DOHH2 (cell line): ENCODE data around the gene WWOX.

Experiments used
- H3F3A ChIP-seq: fragments of 200-600 bp; sonication (generic), shearing (Covaris generic); 2 replicates; pipeline ENCODE4 v1.6.0; 2016; ENCODE audit warnings: antibody characterized with exemption, mild to moderate bottlenecking; ENCODE audit not compliant: control insufficient read depth, insufficient read depth
- H3K27ac ChIP-seq: fragments of 200-600 bp; sonication (generic); 2 replicates; pipeline ENCODE4 v1.5.1; 2014; ENCODE audit warnings: low read depth, mild to moderate bottlenecking, low read length, moderate library complexity
- H3K27me3 ChIP-seq: fragments of 200-600 bp; sonication (generic); 2 replicates; pipeline ENCODE4 v1.6.1; 2014; ENCODE audit warnings: mild to moderate bottlenecking, low read length, mixed read lengths; ENCODE audit not compliant: control insufficient read depth
- H3K36me3 ChIP-seq: fragments of 200-600 bp; sonication (generic); 2 replicates; pipeline ENCODE4 v1.6.1; 2014; ENCODE audit warnings: mild to moderate bottlenecking, low read length, moderate library complexity, mixed read lengths; ENCODE audit not compliant: control insufficient read depth
- H3K4me1 ChIP-seq: fragments of 200-600 bp; sonication (generic); 2 replicates; pipeline ENCODE4 v1.6.1; 2014; ENCODE audit warnings: mild to moderate bottlenecking, low read length, mixed read lengths; ENCODE audit not compliant: control insufficient read depth
- H3K4me2 ChIP-seq: fragments of 200-600 bp; sonication (generic); 2 replicates; pipeline ENCODE4 v1.6.0; 2014; ENCODE audit warnings: mild to moderate bottlenecking, low read length, moderate library complexity
- H3K4me3 ChIP-seq: fragments of 200-600 bp; sonication (generic); 2 replicates; pipeline ENCODE4 v1.5.1; 2014; ENCODE audit warnings: mild to moderate bottlenecking, low read length, mixed read lengths
- H3K79me2 ChIP-seq: fragments of 200-600 bp; sonication (generic); 2 replicates; pipeline ENCODE4 v1.6.1; 2014; ENCODE audit warnings: mild to moderate bottlenecking, low read length, mixed read lengths; ENCODE audit not compliant: control insufficient read depth
- H3K9me2 ChIP-seq: fragments of 200-600 bp; sonication (generic); replicated peaks from 2 replicates; pipeline ENCODE4 v1.6.1; 2014; ENCODE audit warnings: mild to moderate bottlenecking, low read length, mixed read lengths; ENCODE audit not compliant: control insufficient read depth
- H3K9me3 ChIP-seq: fragments of 200-600 bp; sonication (generic); 2 replicates; pipeline ENCODE4 v1.6.1; 2014; ENCODE audit warnings: antibody characterized with exemption, low read length, mixed read lengths; ENCODE audit not compliant: control insufficient read depth, insufficient read depth
- H4K20me1 ChIP-seq: fragments of 200-600 bp; sonication (generic); 2 replicates; pipeline ENCODE4 v1.6.0; 2014; ENCODE audit warnings: low read depth, mild to moderate bottlenecking, antibody characterized with exemption, low read length, moderate library complexity; ENCODE audit not compliant: control insufficient read depth, insufficient read depth
- EZH2phosphoT487 ChIP-seq: fragments of 200-600 bp; sonication (generic); IDR thresholded peaks from 2 replicates; pipeline ENCODE4 v1.6.1; 2017; ENCODE audit warnings: borderline replicate concordance, mild to moderate bottlenecking, antibody characterized with exemption, low read length, moderate library complexity, mixed read lengths
- TF ChIP-seq, protein P1 (sequence below): fragments of 200-600 bp; sonication (generic); IDR thresholded peaks from one replicate; pipeline ENCODE4 v1.5.1; 2014; ENCODE audit warnings: antibody characterized with exemption, mild to moderate bottlenecking, low read depth, low read length; ENCODE audit not compliant: poor library complexity, severe bottlenecking

WWOX gene

GRCh38 chr16:79170555-79171246 lies 1071.2 kb downstream of the WWOX start:
- Histone ChIP-seq H3K27me3 (peaks cover under 1% of the 10 kb centered on the region; the same call in 1 of the 2 replicates), H4K20me1 (no peaks in the 10 kb centered on the region), H3K27ac (no peak overlapping the region), H3K4me1 (no peaks in the 10 kb centered on the region), H3K9me3 (no peaks in the 10 kb centered on the region; the same call in 1 of the 2 replicates), H3K79me2 (no peaks in the 10 kb centered on the region), H3F3A (no peaks in the 10 kb centered on the region), H3K9me2 (no peaks in the 10 kb centered on the region), H3K4me2 (no peak overlapping the region), H3K4me3 (no peak overlapping the region), H3K36me3 (no peaks in the 10 kb centered on the region)
- TF ChIP-seq, protein P1, sequence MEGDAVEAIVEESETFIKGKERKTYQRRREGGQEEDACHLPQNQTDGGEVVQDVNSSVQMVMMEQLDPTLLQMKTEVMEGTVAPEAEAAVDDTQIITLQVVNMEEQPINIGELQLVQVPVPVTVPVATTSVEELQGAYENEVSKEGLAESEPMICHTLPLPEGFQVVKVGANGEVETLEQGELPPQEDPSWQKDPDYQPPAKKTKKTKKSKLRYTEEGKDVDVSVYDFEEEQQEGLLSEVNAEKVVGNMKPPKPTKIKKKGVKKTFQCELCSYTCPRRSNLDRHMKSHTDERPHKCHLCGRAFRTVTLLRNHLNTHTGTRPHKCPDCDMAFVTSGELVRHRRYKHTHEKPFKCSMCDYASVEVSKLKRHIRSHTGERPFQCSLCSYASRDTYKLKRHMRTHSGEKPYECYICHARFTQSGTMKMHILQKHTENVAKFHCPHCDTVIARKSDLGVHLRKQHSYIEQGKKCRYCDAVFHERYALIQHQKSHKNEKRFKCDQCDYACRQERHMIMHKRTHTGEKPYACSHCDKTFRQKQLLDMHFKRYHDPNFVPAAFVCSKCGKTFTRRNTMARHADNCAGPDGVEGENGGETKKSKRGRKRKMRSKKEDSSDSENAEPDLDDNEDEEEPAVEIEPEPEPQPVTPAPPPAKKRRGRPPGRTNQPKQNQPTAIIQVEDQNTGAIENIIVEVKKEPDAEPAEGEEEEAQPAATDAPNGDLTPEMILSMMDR, result no peak
- no peak for TF ChIP-seq EZH2phosphoT487

DNA sequence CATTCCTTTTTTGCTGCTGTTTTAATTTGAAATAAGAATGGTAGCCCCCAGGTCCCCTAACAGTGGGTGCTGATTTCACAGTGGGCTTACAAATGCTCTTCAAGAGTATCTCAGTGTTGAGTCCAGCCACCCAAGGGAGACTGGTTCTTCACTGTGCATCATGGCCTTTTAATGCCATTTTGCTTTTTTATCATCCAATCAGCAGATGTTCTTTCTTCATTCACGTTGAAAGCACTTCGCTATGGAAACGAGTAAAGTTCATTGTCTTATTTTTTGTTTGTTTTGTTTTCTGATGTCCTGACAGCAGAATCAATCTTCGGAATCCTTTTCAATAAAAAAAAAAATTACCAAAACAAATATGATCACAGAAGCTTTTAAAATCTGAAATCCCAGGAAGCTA lies 1072.0 kb downstream of the WWOX start:
- no peaks in the 10 kb centered on the region for H3K36me3 ChIP-seq
- H3K27me3 ChIP-seq, result peaks cover 6% of the 10 kb centered on the region; the same call in 1 of the 2 replicates
- TF ChIP-seq EZH2phosphoT487, result no peak
- TF ChIP-seq, protein P1, result no peak
- no peak overlapping the region for H3K4me3 ChIP-seq
- H3K9me3 ChIP-seq, result no peaks in the 10 kb centered on the region; the same call in 1 of the 2 replicates
- H3K9me2 ChIP-seq, result no peaks in the 10 kb centered on the region
- no peaks in the 10 kb centered on the region for H3K79me2 ChIP-seq
- no peaks in the 10 kb centered on the region for H3F3A ChIP-seq
- H4K20me1 ChIP-seq, result no peaks in the 10 kb centered on the region
- no peaks in the 10 kb centered on the region for H3K4me1 ChIP-seq
- H3K4me2 ChIP-seq, result no peak overlapping the region
- H3K27ac ChIP-seq, result no peak overlapping the region

DNA sequence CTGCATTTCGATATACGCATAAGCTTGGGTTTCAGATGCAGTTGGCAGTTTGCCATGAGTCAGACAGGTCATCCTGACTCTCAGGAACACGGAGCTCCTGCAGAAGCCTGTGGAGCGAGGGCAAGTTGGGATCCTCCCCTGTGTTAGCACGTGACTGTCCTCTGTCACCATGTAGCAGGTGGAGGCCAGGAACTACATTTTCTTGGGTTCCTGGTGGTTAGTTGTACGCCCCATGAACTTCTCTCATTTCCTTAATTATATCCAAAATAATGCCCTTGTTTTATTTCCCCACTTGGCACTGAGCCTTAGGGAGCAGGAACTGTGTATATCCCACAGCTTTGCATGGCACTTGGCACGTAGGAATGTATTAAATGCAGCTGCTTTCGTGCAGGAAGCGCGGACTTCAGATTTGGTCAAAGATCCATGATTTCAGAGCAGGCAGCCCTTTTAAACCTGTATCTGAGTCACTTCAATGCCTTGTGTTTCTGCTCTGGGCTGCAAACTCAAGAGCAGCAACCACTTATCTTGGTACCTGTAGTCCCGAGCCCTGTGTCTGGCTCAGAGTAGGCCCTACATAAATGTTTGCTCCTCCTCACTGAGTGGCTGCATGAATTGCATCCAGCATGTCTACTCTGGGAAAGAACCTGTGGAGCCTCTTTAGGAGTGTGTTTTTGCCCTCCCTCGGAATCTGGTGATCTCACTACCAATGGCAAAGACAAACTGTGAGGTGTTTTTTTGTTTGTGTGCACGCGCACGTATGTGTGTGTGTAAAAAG lies 1072.7 kb downstream of the WWOX start:
- Histone ChIP-seq H3K4me3 (no peak overlapping the region), H3K79me2 (no peaks in the 10 kb centered on the region), H3K9me2 (no peaks in the 10 kb centered on the region), H3K4me2 (no peak overlapping the region), H3K27ac (no peak overlapping the region), H3K9me3 (no peaks in the 10 kb centered on the region; the same call in 1 of the 2 replicates), H3K36me3 (no peaks in the 10 kb centered on the region), H3K27me3 (peaks cover 6% of the 10 kb centered on the region; the same call in 1 of the 2 replicates), H3K4me1 (no peaks in the 10 kb centered on the region), H3F3A (no peaks in the 10 kb centered on the region), H4K20me1 (no peaks in the 10 kb centered on the region)
- no peak for TF ChIP-seq EZH2phosphoT487
- TF ChIP-seq, protein P1, result no peak
